ENCODE data around the gene CTDP1.
A peak's percentile ranks its signal among the peaks of the same experiment; 100 is the strongest.

The CTDP1 gene

GRCh38 chr18:79769698-79770500, 90.3 kb downstream of the CTDP1 start:
- no peak for DNase-seq

- no peak for DNase-seq
Measured at GRCh38 chr18:79770501-79770815, 90.9 kb downstream of the CTDP1 start.

- DNase-seq, result no peak
Measured at GRCh38 chr18:79770826-79771225, 91.2 kb downstream of the CTDP1 start.

GRCh38 chr18:79771446-79772107, 92.0 kb downstream of the CTDP1 start:
- DNase-seq, result no peak

GRCh38 chr18:79772108-79772864, 92.7 kb downstream of the CTDP1 start:
- no peak for DNase-seq

GRCh38 chr18:79772865-79773696, 93.5 kb downstream of the CTDP1 start:
- DNase-seq, result no peak

GRCh38 chr18:79774111-79774510, 94.5 kb downstream of the CTDP1 start:
- no peak for DNase-seq

GRCh38 chr18:79775441-79776221, 96.0 kb downstream of the CTDP1 start:
- DNase-seq, result no peak

GRCh38 chr18:79776674-79777073, 97.1 kb downstream of the CTDP1 start:
- DNase-seq, result no peak

- DNase-seq, result no peak
Measured at GRCh38 chr18:79778291-79778791, 98.7 kb downstream of the CTDP1 start.

GRCh38 chr18:79779021-79779699, 99.6 kb downstream of the CTDP1 start:
- DNase-seq, result no peak

GRCh38 chr18:79779700-79780190, 100.1 kb downstream of the CTDP1 start:
- DNase-seq, result no peak

- no peak for DNase-seq
Measured at GRCh38 chr18:79780547-79780946, 100.9 kb downstream of the CTDP1 start.

GRCh38 chr18:79781331-79781941, 101.8 kb downstream of the CTDP1 start:
- no peak for DNase-seq

GRCh38 chr18:79782566-79783308, 103.1 kb downstream of the CTDP1 start:
- DNase-seq, result peak; percentile 76

GRCh38 chr18:79784071-79784913, 104.7 kb downstream of the CTDP1 start:
- DNase-seq, result peak; percentile 81

- peak; percentile 81 for DNase-seq
Measured at GRCh38 chr18:79784965-79785770, 105.6 kb downstream of the CTDP1 start.

GRCh38 chr18:79785831-79786230, 106.2 kb downstream of the CTDP1 start:
- no peak for DNase-seq
